AML-193 (cell line): Measurements from ENCODE around the gene DUSP16.
"Not testable (repeated sequence)": the region's sequence is repeated elsewhere in the genome, so short reads cannot be mapped to it uniquely, and the experiment has no call there.

Experiments
- DNase-seq, 2 experiments: peaks; one replicate each; lab custom pipeline; 2025; lab: John Stamatoyannopoulos, UW

DUSP16 gene

GRCh38 chr12:12583510-12584178 is 21.0 kb upstream of the DUSP16 start:
- DNase-seq, result no peak

GRCh38 chr12:12582895-12583303 is 20.2 kb upstream of the DUSP16 start:
- no peak for DNase-seq

DNA sequence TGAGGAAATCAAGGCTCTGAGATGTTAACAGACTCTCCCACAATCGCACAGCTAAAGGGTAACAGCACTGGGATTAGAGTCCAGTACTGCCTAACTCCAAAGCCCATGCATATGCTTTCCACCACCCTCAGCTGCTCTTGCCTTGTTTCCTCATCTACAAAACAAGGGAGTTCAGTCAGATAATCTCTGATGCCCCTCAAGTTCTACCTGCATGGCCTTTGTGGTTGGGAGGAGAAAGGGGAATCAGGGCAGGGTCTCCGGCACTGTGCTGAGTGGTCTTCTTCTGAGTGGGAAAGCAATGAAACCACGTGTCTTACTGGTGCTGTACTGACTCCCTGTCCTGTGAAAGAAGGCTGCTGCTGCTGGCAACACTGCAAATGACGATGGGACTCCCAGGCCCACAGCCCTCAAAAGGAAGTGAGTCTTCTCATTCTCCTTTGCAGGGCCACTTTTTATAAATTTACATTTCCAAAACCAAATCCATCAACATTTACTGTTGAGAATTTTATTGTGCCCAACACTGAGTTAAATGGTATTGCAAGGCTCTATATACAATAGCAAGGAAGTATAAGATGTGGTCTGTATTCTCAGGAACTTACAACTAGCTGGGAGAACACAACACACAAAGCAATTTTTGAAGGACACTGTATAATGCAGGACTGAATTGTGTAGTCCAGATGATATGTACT is 19.7 kb upstream of the DUSP16 start:
- no peak for DNase-seq

- not testable (repeated sequence) for DNase-seq
Observed at GRCh38 chr12:12580716-12581115, 18.1 kb upstream of the DUSP16 start.

DNA sequence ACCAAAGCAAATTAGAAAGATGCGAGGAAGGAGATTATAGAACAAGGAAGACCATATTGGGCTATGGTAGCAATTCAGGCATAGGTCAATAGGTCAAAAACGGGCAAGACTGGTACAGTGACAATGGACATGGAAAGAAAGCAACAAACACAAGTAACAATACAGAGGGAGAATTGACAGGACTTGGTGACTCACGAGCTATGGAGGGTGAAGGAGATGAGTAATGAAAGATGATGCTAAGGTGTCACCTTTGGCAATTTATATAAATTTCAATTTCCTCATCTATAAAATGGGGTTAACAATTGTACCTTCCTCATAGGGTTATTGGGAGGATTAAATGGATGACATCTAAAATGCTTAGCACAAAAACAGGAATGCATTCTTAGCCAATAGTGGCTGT is 15.1 kb upstream of the DUSP16 start:
- no peak for DNase-seq

GRCh38 chr12:12572659-12573058 is 10.0 kb upstream of the DUSP16 start:
- DNase-seq, result no peak

DNA sequence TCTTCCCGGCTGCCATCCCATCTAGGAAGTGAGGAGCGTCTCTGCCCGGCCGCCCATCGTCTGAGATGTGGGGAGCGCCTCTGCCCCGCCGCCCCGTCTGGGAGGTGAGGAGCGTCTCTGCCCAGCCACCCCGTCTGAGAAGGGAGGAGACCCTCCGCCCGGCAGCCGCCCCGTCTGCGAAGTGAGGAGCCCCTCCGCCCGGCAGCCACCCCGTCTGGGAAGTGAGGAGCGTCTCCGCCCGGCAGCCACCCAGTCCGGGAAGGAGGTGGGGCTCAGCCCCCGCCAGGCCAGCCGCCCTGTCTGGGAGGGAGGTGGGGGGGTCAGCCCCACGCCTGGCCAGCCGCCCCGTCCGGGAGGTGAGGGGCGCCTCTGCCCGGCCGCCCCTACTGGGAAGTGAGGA is 3.3 kb upstream of the DUSP16 start:
- not testable (repeated sequence) for DNase-seq

DNA sequence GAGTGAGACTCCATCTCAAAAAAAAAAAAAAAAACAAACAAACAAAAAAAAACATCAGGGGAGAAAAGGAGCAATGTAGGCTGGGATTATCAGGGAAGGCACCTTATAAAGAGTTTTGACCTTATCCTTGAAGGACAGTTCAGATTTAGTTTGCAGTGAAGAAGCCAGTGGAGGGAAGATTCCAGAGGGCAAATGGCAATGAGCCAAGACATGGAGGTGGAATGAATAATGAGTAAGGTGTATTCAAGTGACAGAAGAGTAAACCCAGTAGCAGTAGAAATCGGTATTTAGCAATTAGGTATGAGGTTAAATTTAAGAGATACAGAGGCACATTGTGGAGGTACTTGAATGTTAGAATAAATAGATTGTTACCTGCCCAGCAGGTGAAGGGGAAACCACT is 2.2 kb upstream of the DUSP16 start:
- no peak for DNase-seq

DNA sequence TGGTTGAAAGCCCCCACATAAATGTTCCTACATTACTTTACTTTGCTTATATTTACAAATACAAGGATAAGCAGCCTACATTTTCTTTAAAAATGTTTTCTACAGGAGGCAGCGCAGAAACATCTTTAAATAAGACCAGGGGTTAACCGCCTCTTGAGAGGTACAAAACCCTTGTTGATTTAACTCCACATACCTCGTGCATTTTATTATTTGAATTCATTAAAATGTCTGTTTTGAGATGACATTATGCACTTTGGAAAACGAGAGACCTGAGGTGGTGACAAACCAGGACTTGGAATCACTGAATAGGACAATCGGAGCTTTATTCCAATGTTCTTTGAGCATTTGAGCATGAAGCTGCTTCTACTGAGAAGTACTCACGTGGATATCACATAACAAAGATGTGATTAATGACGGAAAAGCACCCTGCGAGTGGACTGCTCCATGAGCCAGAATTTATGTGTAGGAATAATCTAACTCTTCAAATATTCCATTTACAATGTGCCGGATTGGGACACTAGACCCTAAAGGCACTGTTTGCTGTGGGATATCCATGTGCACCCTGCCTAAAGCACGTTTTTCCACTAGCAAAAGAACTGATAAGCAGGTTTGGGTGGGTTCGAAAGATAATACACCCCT is 746 bp upstream of the DUSP16 start:
- no peak for DNase-seq

DNA sequence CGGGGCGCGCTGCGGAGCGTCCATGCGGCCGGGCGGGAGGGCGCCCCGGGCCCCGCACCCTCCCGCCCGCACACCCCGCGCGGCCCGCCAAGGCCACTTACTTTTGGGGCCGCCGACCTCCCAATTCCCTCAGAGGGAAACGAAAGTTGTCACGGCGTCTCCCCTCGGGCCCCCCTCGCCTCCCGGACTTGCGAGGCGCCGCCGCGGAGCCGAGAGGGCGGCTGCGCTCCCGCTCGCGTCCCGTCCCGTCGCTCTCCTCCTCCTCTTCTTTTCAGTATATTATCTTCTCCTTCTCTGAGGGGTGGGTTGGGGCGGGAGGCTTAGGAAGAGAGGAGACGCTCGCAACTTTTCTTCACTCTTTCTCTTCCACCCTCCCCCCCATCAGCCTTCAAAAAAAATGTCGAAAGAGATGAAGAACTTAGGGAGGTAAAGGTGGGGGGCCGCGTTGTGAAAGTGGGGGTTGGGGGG is 613 bp downstream of the DUSP16 start:
- no peak for DNase-seq

GRCh38 chr12:12561371-12562015 is 1.2 kb downstream of the DUSP16 start:
- no peak for DNase-seq

DNA sequence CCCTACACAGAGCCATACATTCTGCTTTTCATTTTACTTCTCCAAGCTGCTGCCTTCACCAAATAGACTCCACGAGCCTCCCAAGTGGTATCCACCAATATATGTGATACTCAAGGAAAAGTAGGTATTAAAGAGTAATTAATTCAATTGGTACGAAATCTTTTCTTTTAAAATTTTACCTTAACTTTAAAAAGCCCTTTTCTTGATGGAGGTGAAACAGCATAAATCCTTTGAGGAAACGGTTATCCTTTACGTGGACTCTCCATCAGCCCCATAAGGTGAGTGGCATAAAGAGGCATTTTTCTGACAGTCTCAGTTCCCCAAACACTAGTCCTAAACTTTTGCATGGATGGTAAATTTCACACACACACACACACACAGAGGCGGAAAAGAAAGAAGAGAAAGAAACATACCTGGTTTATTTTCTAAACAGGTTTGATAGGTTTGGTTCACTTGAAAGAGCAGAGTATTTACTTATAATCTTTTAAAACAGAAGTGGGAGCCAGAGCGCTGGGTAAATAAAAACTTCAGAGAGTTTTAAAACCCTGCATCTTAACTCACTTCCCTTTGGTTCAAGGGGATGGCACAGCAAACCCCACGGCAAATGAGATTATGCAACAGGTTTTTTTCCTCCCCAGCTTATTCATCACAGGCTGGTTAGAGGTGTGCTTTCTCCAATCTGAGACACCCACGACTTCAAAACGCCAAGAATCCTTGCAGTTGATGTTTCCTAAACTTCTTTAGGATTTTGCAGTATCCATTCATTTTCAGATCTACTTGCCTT is 1.9 kb downstream of the DUSP16 start:
- peak; percentile 82 to 87 for DNase-seq

DNA sequence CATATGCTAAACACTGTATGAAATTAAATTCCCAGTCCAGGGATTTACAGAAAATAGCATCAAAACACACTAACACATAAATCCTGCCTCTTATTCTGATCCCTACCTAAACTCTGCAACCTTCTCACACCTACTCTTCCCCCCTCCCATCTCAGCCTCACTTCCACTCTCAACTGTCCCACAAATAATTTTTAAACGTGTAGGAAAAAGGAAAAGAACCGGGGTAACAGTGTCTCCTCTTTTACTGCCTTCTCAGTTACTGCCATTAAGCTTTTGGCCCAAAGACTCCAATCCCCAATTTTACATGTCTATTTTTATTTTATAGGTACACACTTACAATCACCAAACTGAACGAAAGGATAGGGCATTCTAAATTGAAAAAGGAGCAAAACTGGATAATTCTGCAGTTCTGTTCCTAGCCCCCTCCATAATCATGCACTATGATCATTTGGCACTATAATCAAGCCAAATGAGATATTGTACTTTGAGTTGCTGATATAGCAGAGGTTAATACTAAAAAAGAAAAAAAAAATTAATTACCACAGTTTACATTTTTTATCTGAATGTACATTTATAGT is 2.9 kb downstream of the DUSP16 start:
- no peak for DNase-seq

GRCh38 chr12:12558291-12558690 is 4.4 kb downstream of the DUSP16 start:
- no peak for DNase-seq

DNA sequence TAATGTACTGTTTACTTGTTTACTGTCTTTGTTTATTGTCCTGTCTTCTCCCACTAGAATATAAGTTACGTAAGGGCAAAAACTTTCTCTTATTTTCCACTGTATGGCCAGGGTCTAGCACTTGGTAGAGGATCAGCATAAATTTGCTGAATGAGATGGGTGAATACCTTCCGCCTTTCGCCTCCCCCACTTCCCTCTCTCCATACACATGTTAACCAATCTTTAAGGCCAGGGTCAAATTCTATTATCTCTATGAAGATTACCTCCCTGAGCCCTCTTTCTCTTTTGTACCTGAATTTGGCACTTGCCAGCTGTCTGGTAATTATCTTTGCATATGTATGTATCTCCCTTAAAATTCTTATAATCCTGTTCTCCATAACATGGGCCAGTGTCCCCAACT is 4.9 kb downstream of the DUSP16 start:
- DNase-seq, result no peak

DNA sequence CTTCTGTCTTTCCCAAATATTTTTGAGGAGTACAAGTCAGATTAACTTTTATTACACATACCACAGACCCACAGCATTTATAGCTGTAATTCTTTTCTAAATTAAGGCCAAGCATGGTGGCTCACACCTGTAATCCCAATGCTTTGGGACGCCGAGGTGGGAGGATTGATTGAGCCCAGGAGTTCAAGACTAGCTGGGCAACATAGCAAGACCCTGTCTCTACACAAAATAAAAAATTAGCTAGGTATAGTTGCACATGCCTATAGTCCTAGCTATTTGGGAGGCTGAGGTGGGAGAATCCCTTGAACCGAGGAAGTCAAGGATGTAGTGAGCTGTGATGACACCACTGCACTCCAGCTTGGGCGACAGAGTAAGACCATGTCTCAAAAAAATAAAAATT is 7.0 kb downstream of the DUSP16 start:
- no peak for DNase-seq

- no peak for DNase-seq
Observed at GRCh38 chr12:12553208-12553785, 9.4 kb downstream of the DUSP16 start.

GRCh38 chr12:12551115-12551514 is 11.5 kb downstream of the DUSP16 start:
- DNase-seq, result no peak

DNA sequence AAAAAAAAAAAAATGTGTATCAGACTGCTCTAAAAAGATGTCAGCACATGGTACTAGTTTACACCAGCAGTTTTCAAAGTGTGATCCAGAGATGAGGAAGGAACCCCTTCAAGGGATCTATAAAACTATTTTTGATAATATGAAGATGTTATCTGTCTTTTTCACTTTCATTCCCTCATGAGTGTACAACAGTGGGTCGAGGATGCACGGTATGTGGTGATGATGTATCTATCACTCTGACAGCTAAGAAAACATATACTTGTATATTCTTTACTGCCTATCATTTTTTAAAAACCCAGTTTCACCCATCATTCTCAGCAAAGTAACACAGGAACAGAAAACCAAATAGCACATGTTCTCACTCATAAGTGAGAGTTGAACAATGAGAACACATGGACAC is 12.4 kb downstream of the DUSP16 start:
- no peak for DNase-seq

- no peak for DNase-seq
Observed at GRCh38 chr12:12549426-12549825, 13.2 kb downstream of the DUSP16 start.

DNA sequence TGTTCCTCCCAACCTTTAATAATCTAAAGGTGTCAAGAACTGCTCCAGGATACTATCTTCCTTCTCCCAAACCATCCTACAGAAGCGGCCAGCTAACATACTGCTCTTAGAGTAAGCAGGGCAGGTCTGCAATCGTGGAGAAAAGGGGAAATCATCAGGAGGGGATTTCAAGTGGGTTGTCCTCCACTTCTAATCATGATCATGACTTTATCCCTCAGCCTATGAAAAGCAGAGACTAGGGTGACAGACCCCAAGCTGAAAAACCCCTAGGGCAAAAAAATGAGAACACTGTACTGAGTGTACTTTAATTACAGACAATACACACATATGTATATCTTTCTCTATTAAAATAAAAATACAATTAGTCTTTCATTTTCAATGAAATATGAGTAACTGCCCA is 13.9 kb downstream of the DUSP16 start:
- no peak for DNase-seq
